IMR-90 (cell line): ENCODE results near the gene NTN4. TPM values are rescaled to one million over a fixed set of nuclear protein-coding genes. Genes with fewer than 3 reads are reported as not detected.

ENCODE experiments used
- ATAC-seq: fragments of 200-7000 bp; cut with Tn5 transposase; 2 replicates; pipeline ENCODE4 v1.9.1; 2020; ENCODE audit warnings: low read depth, mild to moderate bottlenecking, moderate library complexity
- BruUV-seq: library from RNA; stranded (reverse); fragments of 400-500 nt; replicated peaks from 2 replicates; lab custom pipeline; 2021; lab: Mats Ljungman, UMichigan
- CTCF ChIA-PET: fragments of 300-600 bp; formaldehyde crosslinking; extraction: SDS; loops from one replicate; lab custom pipeline; 2021; ENCODE audit warnings: antibody characterized with exemption; lab: Yijun Ruan, JAX
- POLR2A ChIA-PET: fragments of 300-600 bp; sonication (Branson Sonifier 250); formaldehyde crosslinking; loops from one replicate; lab custom pipeline; 2022; ENCODE audit warnings: antibody characterized with exemption; ENCODE audit not compliant: unreplicated experiment; lab: Charles Lee
- DNase-seq: peaks from one replicate; pipeline ENCODE4 v3.0.0; 2013
- H2AFZ ChIP-seq: replicated peaks from 2 replicates; pipeline ENCODE3; 2013; ENCODE audit warnings: low read length, mild to moderate bottlenecking; ENCODE audit not compliant: poor library complexity
- H2AK5ac ChIP-seq: 2 replicates; pipeline ENCODE4 v1.6.1; 2013; ENCODE audit warnings: low read depth, low read length, inconsistent platforms
- H2AK9ac ChIP-seq: replicated peaks from 2 replicates; pipeline ENCODE3; 2013; ENCODE audit warnings: mild to moderate bottlenecking, low read depth, low read length, moderate library complexity; ENCODE audit not compliant: poor library complexity
- H2BK120ac ChIP-seq: 2 replicates; pipeline ENCODE4 v1.6.1; 2013; ENCODE audit warnings: low read depth, low read length, inconsistent platforms
- H2BK15ac ChIP-seq: 3 replicates; pipeline ENCODE4 v1.6.1; 2013; ENCODE audit warnings: low read depth, low read length, inconsistent platforms
- H2BK20ac ChIP-seq: 2 replicates; pipeline ENCODE4 v1.6.1; 2013; ENCODE audit warnings: low read depth, mild to moderate bottlenecking, inconsistent platforms, low read length, moderate library complexity
- H2BK5ac ChIP-seq: 2 replicates; pipeline ENCODE4 v1.6.1; 2013; ENCODE audit warnings: mild to moderate bottlenecking, low read depth, low read length, inconsistent platforms; ENCODE audit not compliant: poor library complexity, severe bottlenecking
- H3K14ac ChIP-seq: replicated peaks from 2 replicates; pipeline ENCODE4 v1.6.1; 2013; ENCODE audit warnings: low read depth, low read length, inconsistent platforms
- H3K18ac ChIP-seq: 2 replicates; pipeline ENCODE4 v1.6.1; 2013; ENCODE audit warnings: low read depth, low read length, control low read depth
- H3K23ac ChIP-seq: 2 replicates; pipeline ENCODE4 v1.6.1; 2013; ENCODE audit warnings: low read depth, low read length, inconsistent platforms
- H3K27ac ChIP-seq: 2 replicates; pipeline ENCODE4 v1.5.1; 2013; ENCODE audit warnings: mild to moderate bottlenecking, control low read depth, low read length; ENCODE audit not compliant: insufficient read depth
- H3K27me3 ChIP-seq: 2 replicates; pipeline ENCODE4 v1.6.1; 2013; ENCODE audit warnings: low read length; ENCODE audit not compliant: control insufficient read depth, insufficient read depth
- H3K36me3 ChIP-seq: 2 replicates; pipeline ENCODE4 v1.6.1; 2013; ENCODE audit warnings: low read length, mixed read lengths; ENCODE audit not compliant: control insufficient read depth, insufficient read depth
- H3K4ac ChIP-seq: 2 replicates; pipeline ENCODE4 v1.6.1; 2013; ENCODE audit warnings: low read depth, low read length, inconsistent platforms
- H3K4me1 ChIP-seq: 2 replicates; pipeline ENCODE4 v1.6.1; 2013; ENCODE audit warnings: low read length, mixed read lengths; ENCODE audit not compliant: control insufficient read depth, insufficient read depth
- H3K4me2 ChIP-seq: 2 replicates; pipeline ENCODE4 v1.6.1; 2013; ENCODE audit warnings: low read depth, mild to moderate bottlenecking, control low read depth, low read length, moderate library complexity
- H3K4me3 ChIP-seq: 2 replicates; pipeline ENCODE4 v1.5.1; 2013; ENCODE audit warnings: low read depth, mild to moderate bottlenecking, control low read depth, low read length, moderate library complexity; ENCODE audit not compliant: insufficient read depth
- H3K56ac ChIP-seq: 2 replicates; pipeline ENCODE4 v1.6.1; 2013; ENCODE audit warnings: low read length, inconsistent platforms; ENCODE audit not compliant: insufficient read depth; ENCODE audit errors: extremely low read depth
- H3K79me1 ChIP-seq, 2 experiments: 2 replicates each; pipeline ENCODE4 v1.6.1; 2013; ENCODE audit warnings: low read length in 2 of 2, inconsistent platforms in 1 of 2, low read depth in 1 of 2
- H3K9ac ChIP-seq: 2 replicates; pipeline ENCODE4 v1.6.1; 2013; ENCODE audit warnings: low read depth, low read length, control low read depth
- H3K9me1 ChIP-seq: 2 replicates; pipeline ENCODE4 v1.6.1; 2013; ENCODE audit warnings: low read length, inconsistent platforms; ENCODE audit not compliant: insufficient read depth
- H3K9me3 ChIP-seq: 2 replicates; pipeline ENCODE4 v1.6.1; 2013; ENCODE audit warnings: low read length; ENCODE audit not compliant: control insufficient read depth, insufficient read depth
- H4K20me1 ChIP-seq: 2 replicates; pipeline ENCODE4 v1.6.1; 2013; ENCODE audit warnings: low read length, inconsistent platforms; ENCODE audit not compliant: insufficient read depth
- H4K5ac ChIP-seq: 2 replicates; pipeline ENCODE4 v1.6.1; 2013; ENCODE audit warnings: mild to moderate bottlenecking, low read depth, low read length, control low read depth
- H4K8ac ChIP-seq, 2 experiments: 2 replicates each; pipeline ENCODE4 v1.6.1; 2013; ENCODE audit warnings: low read depth in 2 of 2, low read length in 2 of 2, control low read depth in 1 of 2, inconsistent platforms in 1 of 2
- H4K91ac ChIP-seq: 2 replicates; pipeline ENCODE4 v1.6.1; 2013; ENCODE audit warnings: low read depth, low read length, inconsistent platforms; ENCODE audit not compliant: insufficient read depth
- BHLHE40 ChIP-seq: fragments of 150-350 bp; IDR thresholded peaks from 2 replicates; pipeline ENCODE4 v1.6.1; 2016; ENCODE audit warnings: mild to moderate bottlenecking, low read depth, low read length
- CEBPB ChIP-seq: IDR thresholded peaks from 2 replicates; pipeline ENCODE4 v1.6.1; 2012; ENCODE audit warnings: low read depth, low read length, improper control_type of control experiment
- CHD1 ChIP-seq: IDR thresholded peaks from 2 replicates; pipeline ENCODE4 v1.6.1; 2012; ENCODE audit warnings: low read depth, low read length, improper control_type of control experiment
- CTCF ChIP-seq: conservative IDR thresholded peaks from 2 replicates; pipeline ENCODE4 v1.5.1; 2012; ENCODE audit warnings: mild to moderate bottlenecking, low read depth, low read length, improper control_type of control experiment
- FOS ChIP-seq: fragments of 150-350 bp; IDR thresholded peaks from 2 replicates; pipeline ENCODE4 v1.6.1; 2016; ENCODE audit warnings: low read depth, low read length
- MAFK ChIP-seq: IDR thresholded peaks from 2 replicates; pipeline ENCODE4 v1.6.1; 2012; ENCODE audit warnings: low read depth, low read length, improper control_type of control experiment
- MAZ ChIP-seq: IDR thresholded peaks from 2 replicates; pipeline ENCODE4 v1.6.1; 2012; ENCODE audit warnings: low read depth, mild to moderate bottlenecking, low read length, improper control_type of control experiment, moderate library complexity, borderline replicate concordance
- MXI1 ChIP-seq: IDR thresholded peaks from 2 replicates; pipeline ENCODE4 v1.6.1; 2012; ENCODE audit warnings: low read depth, mild to moderate bottlenecking, low read length, moderate library complexity, borderline replicate concordance
- NFE2L2 ChIP-seq: fragments of 150-350 bp; IDR thresholded peaks from 2 replicates; pipeline ENCODE4 v1.6.1; 2016; ENCODE audit warnings: low read depth, mild to moderate bottlenecking, low read length
- POLR2A ChIP-seq: IDR thresholded peaks from 2 replicates; pipeline ENCODE4 v1.6.1; 2012; ENCODE audit warnings: mild to moderate bottlenecking, low read depth, low read length
- RAD21 ChIP-seq: IDR thresholded peaks from 2 replicates; pipeline ENCODE4 v1.6.1; 2012; ENCODE audit warnings: low read length, improper control_type of control experiment
- RCOR1 ChIP-seq: IDR thresholded peaks from 2 replicates; pipeline ENCODE4 v1.6.1; 2012; ENCODE audit warnings: mild to moderate bottlenecking, low read length, improper control_type of control experiment; ENCODE audit not compliant: insufficient replicate concordance
- WGBS, 2 experiments: methylation state at CpG; one replicate each; pipeline versions ENCODE4 v1.1.5 to v1.1.7; 2013; ENCODE audit warnings: missing lambda C conversion rate in 2 of 2; ENCODE audit not compliant: insufficient read length in 1 of 2; ENCODE audit errors: extremely low coverage in 2 of 2; 5-methylcytosine and 5-hydroxymethylcytosine counted together
- dilution Hi-C: fragments of 300-500 bp; cut with HindIII; formaldehyde crosslinking; loops from one replicate; pipeline ENCODE4 v1.14.3; 2018; ENCODE audit warnings: low sequenced_read_pairs; ENCODE audit not compliant: unreplicated experiment
- in situ Hi-C: fragments of 300-500 bp; cut with MboI; formaldehyde crosslinking; loops from 3 replicates; pipeline ENCODE4 v1.14.3; 2019; ENCODE audit warnings: low sequenced_read_pairs, inconsistent platforms, mixed read lengths
- intact Hi-C: fragments of 100-400 bp; cut with micrococcal nuclease; formaldehyde crosslinking; loops from 2 replicates; pipeline ENCODE4 v1.10.0; 2022
- polyA plus RNA-seq, 3 experiments: library from polyadenylated mRNA; depleted of rRNA; stranded (reverse); fragments of >200 nt; gene quantifications; 2 replicates each; pipeline ENCODE4 v1.2.3, GENCODE V29; 2012; ENCODE audit warnings: low replicate concordance in 1 of 3
- total RNA-seq: library from RNA; depleted of rRNA; stranded (reverse); fragments of >200 nt; gene quantifications from 2 replicates; pipeline ENCODE4 v1.2.3, GENCODE V29; 2012
- TF ChIP-seq, protein P1 (sequence below): fragments of 150-350 bp; IDR thresholded peaks from 2 replicates; pipeline ENCODE4 v1.6.1; 2016; ENCODE audit warnings: low read depth, mild to moderate bottlenecking, low read length, moderate library complexity, borderline replicate concordance

Gene NTN4
- total and polyA plus RNA-seq, 2 of the 4 experiments (the other 2 are of a cell fraction) = 54.6 to 56.6 TPM

GRCh38 chr12:95808146-95808545 is 17.6 kb upstream of the NTN4 start:
- in situ Hi-C loops (no loop called here), intact Hi-C loops (no loop called here), dilution Hi-C loops (no loop called here)
- no peak overlapping the region for H2AK9ac ChIP-seq
- no peak overlapping the region for H3K9ac ChIP-seq
- H2BK15ac ChIP-seq = peak overlapping the region; percentile 77; the same call in 1 of the 3 replicates
- H3K27ac ChIP-seq = no peak overlapping the region
- 0 out of 2 replicates have a peak overlapping the region, but pooled peaks have one; percentile 25 for H3K14ac ChIP-seq
- peak overlapping the region; percentile 61 for H2BK20ac ChIP-seq
- no peaks in the 10 kb centered on the region for H3K9me3 ChIP-seq
- H2BK120ac ChIP-seq = peak overlapping the region; percentile 60
- no peaks in the 10 kb centered on the region for H3K36me3 ChIP-seq
- no peak overlapping the region for H3K56ac ChIP-seq
- H3K4me2 ChIP-seq = no peak overlapping the region
- no peak overlapping the region for H4K8ac ChIP-seq
- peaks cover 5% of the 10 kb centered on the region for H3K4me1 ChIP-seq
- DNase-seq (no peak), ATAC-seq (no peak)
- 0 out of 4 replicates have a peak, but pooled peaks cover 0 to 3% of the 10 kb centered on the region in 2 experiments for H3K79me1 ChIP-seq
- H3K4me3 ChIP-seq = no peak overlapping the region
- no peaks in the 10 kb centered on the region for H4K20me1 ChIP-seq
- no peak overlapping the region for H2BK5ac ChIP-seq
- BruUV-seq = no TSS peak
- peak overlapping the region; percentile 46; the same call in 1 of the 2 replicates for H3K4ac ChIP-seq
- H4K5ac ChIP-seq = no peak overlapping the region
- H3K23ac ChIP-seq = no peak overlapping the region; the same call in 1 of the 2 replicates
- H2AK5ac ChIP-seq = peak overlapping the region; percentile 78
- WGBS, 2 experiments = 88% methylated on average over 3 of the region's 7 CpGs; no CpG with 5 or more reads in 1 of the 2 experiments
- ChIA-PET POLR2A (no interaction called here), CTCF (interaction anchor here (1.1 kb wide), 1 partner anchor 225 kb away, joined by 3 read pairs; no protein-coding TSS in a partner anchor)
- H3K18ac ChIP-seq = no peak overlapping the region
- TF ChIP-seq BHLHE40 (no peak), MAZ (no peak), FOS (no peak), CTCF (no peak), MAFK (no peak), NFE2L2 (no peak), CHD1 (no peak), CEBPB (no peak), POLR2A (no peak), RAD21 (no peak), RCOR1 (no peak), MXI1 (no peak)
- TF ChIP-seq, protein P1, sequence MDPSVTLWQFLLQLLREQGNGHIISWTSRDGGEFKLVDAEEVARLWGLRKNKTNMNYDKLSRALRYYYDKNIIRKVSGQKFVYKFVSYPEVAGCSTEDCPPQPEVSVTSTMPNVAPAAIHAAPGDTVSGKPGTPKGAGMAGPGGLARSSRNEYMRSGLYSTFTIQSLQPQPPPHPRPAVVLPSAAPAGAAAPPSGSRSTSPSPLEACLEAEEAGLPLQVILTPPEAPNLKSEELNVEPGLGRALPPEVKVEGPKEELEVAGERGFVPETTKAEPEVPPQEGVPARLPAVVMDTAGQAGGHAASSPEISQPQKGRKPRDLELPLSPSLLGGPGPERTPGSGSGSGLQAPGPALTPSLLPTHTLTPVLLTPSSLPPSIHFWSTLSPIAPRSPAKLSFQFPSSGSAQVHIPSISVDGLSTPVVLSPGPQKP = no peak
- no peaks in the 10 kb centered on the region for H3K27me3 ChIP-seq
- peak overlapping the region; percentile 65 for H4K91ac ChIP-seq
- peak overlapping the region; percentile 55 for H2AFZ ChIP-seq
- peaks cover 10% of the 10 kb centered on the region for H3K9me1 ChIP-seq
